ENCODE data around the gene NMB.
A peak's percentile ranks its signal among the peaks of the same experiment; 100 is the strongest.

The NMB gene

GRCh38 chr15:84669726-84670125, 11.7 kb upstream of the NMB start:
- no peak overlapping the region for H3K4me3 ChIP-seq (replicated peaks in 1 of 2; ENCODE audit: low read depth in 2 of 2, low read length in 2 of 2)
- DNase-seq (ENCODE audit: low read depth in 2 of 2) = no peak
- no peak for TF ChIP-seq CTCF (IDR thresholded peaks at IDR 0.05; ENCODE audit: low read depth, low read length)

- no peak overlapping the region for H3K4me3 ChIP-seq (replicated peaks in 1 of 2; ENCODE audit: low read depth in 2 of 2, low read length in 2 of 2)
- no peak for DNase-seq (ENCODE audit: low read depth in 2 of 2)
- TF ChIP-seq CTCF (IDR thresholded peaks at IDR 0.05; ENCODE audit: low read depth, low read length) = no peak
These were observed 10.4 kb upstream of the NMB start for GRCh38 chr15:84668221-84668982.

GRCh38 chr15:84666373-84666772, 8.4 kb upstream of the NMB start:
- TF ChIP-seq CTCF (IDR thresholded peaks at IDR 0.05; ENCODE audit: low read depth, low read length) = no peak
- H3K4me3 ChIP-seq (replicated peaks in 1 of 2; ENCODE audit: low read depth in 2 of 2, low read length in 2 of 2) = no peak overlapping the region
- peak; percentile 23 to 70 for DNase-seq (ENCODE audit: low read depth in 2 of 2)

- DNase-seq (ENCODE audit: low read depth in 2 of 2) = no peak
- no peak overlapping the region for H3K4me3 ChIP-seq (replicated peaks in 1 of 2; ENCODE audit: low read depth in 2 of 2, low read length in 2 of 2)
- TF ChIP-seq CTCF (IDR thresholded peaks at IDR 0.05; ENCODE audit: low read depth, low read length) = no peak
These were observed 3.0 kb upstream of the NMB start for GRCh38 chr15:84661001-84661400.

GRCh38 chr15:84659904-84660781, 2.1 kb upstream of the NMB start:
- no peak overlapping the region for H3K4me3 ChIP-seq (replicated peaks in 1 of 2; ENCODE audit: low read depth in 2 of 2, low read length in 2 of 2)
- no peak for DNase-seq (ENCODE audit: low read depth in 2 of 2)
- TF ChIP-seq CTCF (IDR thresholded peaks at IDR 0.05; ENCODE audit: low read depth, low read length) = no peak

- DNase-seq (ENCODE audit: low read depth in 2 of 2) = no peak
- peak overlapping the region in 1 of 2 donors; percentile 54 for H3K4me3 ChIP-seq (replicated peaks in 1 of 2; ENCODE audit: low read depth in 2 of 2, low read length in 2 of 2)
- TF ChIP-seq CTCF (IDR thresholded peaks at IDR 0.05; ENCODE audit: low read depth, low read length) = no peak
These were observed 901 bp upstream of the NMB start for GRCh38 chr15:84658788-84659411.

Data from cardiac fibroblast (primary cell).